Measurements from ENCODE around the gene SOX6. TPM values are rescaled to one million over a fixed set of nuclear protein-coding genes. Genes with fewer than 3 reads are reported as not detected.

Gene SOX6
- polyA plus RNA-seq, 1 of the 3 experiments (the other 2 are of a cell fraction), result 0.03 TPM

DNA sequence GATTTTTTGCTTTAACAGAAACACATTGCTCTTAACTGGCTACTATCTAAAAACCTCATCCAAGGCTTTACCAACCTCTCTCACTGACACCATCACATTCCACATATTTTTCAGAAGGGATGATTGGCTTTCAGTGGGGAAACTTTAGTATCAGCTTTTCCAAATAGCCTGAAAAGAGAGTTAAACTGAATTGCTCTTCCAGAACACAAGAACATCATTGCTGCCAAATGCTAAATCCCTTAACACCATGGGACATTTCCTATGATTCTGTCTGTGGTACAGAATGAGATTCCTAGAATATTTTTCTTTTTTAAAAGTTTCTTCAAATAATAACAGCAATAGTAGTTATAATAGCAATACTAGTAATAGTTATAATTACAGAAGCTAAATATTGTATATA is 45.4 kb downstream of the SOX6 start:
- no peak overlapping the region for H3K4me2 ChIP-seq
- no peak overlapping the region for H3K27ac ChIP-seq (ENCODE audit: low read depth in 2 of 2, low read length in 1 of 2)
- CTCF ChIA-PET, result interaction anchor here (1.2 to 2.0 kb wide), 2 partner anchors 11 to 270 kb away, joined by 3 to 6 read pairs; no protein-coding TSS in a partner anchor
- H3K4me1 ChIP-seq (ENCODE audit: control insufficient read depth in 1 of 2, insufficient read depth in 2 of 2, low read depth in 1 of 2, low read length in 1 of 2), result no peaks in the 10 kb centered on the region
- H3K9me3 ChIP-seq, result no peaks in the 10 kb centered on the region
- H2AFZ ChIP-seq (ENCODE audit: low read depth), result no peak overlapping the region
- POLR2A ChIA-PET, result no interaction called here
- H3K4me3 ChIP-seq (ENCODE audit: low read depth in 2 of 2, low read length in 1 of 2), result no peak overlapping the region
- DNase-seq, result no peak
- H3K27me3 ChIP-seq (ENCODE audit: insufficient read depth), result no peaks in the 10 kb centered on the region
- no peak for TF ChIP-seq MAX (IDR thresholded peaks at IDR 0.05; ENCODE audit: low read depth)
- TF ChIP-seq USF2 (IDR thresholded peaks at IDR 0.05; ENCODE audit: borderline replicate concordance, low read depth, low read length), result no peak
- TF ChIP-seq TEAD4 (IDR thresholded peaks at IDR 0.05; ENCODE audit: borderline replicate concordance, insufficient read depth), result no peak
- TF ChIP-seq ZBTB33 (IDR thresholded peaks at IDR 0.05; ENCODE audit: borderline replicate concordance, low read depth), result no peak
- TF ChIP-seq PBX3 (IDR thresholded peaks at IDR 0.05), result no peak
- TF ChIP-seq GABPA (IDR thresholded peaks at IDR 0.05; ENCODE audit: low read depth), result no peak
- TF ChIP-seq TAF1 (IDR thresholded peaks at IDR 0.05; ENCODE audit: borderline replicate concordance, low read depth, low read length), result no peak
- no peak for TF ChIP-seq MEF2A (IDR thresholded peaks at IDR 0.05; ENCODE audit: borderline replicate concordance, low read depth)
- no peak for TF ChIP-seq RFX5 (IDR thresholded peaks at IDR 0.05; ENCODE audit: low read length)
- TF ChIP-seq CTCF (IDR thresholded peaks at IDR 0.05), result no peak
- TF ChIP-seq YY1 (IDR thresholded peaks at IDR 0.05; ENCODE audit: low read depth), result no peak
- TF ChIP-seq EZH2phosphoT487 (IDR thresholded peaks at IDR 0.05; ENCODE audit: borderline replicate concordance, low read depth), result no peak
- TF ChIP-seq, protein P1, sequence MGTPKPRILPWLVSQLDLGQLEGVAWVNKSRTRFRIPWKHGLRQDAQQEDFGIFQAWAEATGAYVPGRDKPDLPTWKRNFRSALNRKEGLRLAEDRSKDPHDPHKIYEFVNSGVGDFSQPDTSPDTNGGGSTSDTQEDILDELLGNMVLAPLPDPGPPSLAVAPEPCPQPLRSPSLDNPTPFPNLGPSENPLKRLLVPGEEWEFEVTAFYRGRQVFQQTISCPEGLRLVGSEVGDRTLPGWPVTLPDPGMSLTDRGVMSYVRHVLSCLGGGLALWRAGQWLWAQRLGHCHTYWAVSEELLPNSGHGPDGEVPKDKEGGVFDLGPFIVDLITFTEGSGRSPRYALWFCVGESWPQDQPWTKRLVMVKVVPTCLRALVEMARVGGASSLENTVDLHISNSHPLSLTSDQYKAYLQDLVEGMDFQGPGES (IDR thresholded peaks at IDR 0.05; ENCODE audit: low read depth, low read length), result no peak
- TF ChIP-seq RXRA (IDR thresholded peaks at IDR 0.05; ENCODE audit: borderline replicate concordance, low read depth), result no peak
- TF ChIP-seq ELF1 (IDR thresholded peaks at IDR 0.05), result no peak
- TF ChIP-seq NRF1 (IDR thresholded peaks at IDR 0.05; ENCODE audit: low read depth, low read length), result no peak
- H4K20me1 ChIP-seq (ENCODE audit: insufficient read depth), result no peaks in the 10 kb centered on the region
- H3F3A ChIP-seq (replicated peaks; ENCODE audit: insufficient read depth), result no peaks in the 10 kb centered on the region
- no peaks in the 10 kb centered on the region for H3K9me2 ChIP-seq
- no peaks in the 10 kb centered on the region for H3K79me2 ChIP-seq (ENCODE audit: insufficient read depth)
- no peaks in the 10 kb centered on the region for H3K36me3 ChIP-seq (replicated peaks in 1 of 2; ENCODE audit: control insufficient read depth in 1 of 2, insufficient read depth in 2 of 2, low read length in 1 of 2)
- H3K9ac ChIP-seq, result no peak overlapping the region

Data from SK-N-SH (cell line).